DND-41 (cell line): ENCODE data around the gene TNFRSF19.

Source experiments
- ATAC-seq: fragments of 200-7000 bp; cut with Tn5 transposase; 3 replicates; pipeline ENCODE4 v1.9.1; 2021; ENCODE audit warnings: low read depth; ENCODE audit not compliant: insufficient read depth
- DNase-seq: peaks from one replicate; pipeline ENCODE4 v3.0.0-alpha.2; 2020
- H2AFZ ChIP-seq: 2 replicates; pipeline ENCODE4 v1.6.0; 2012; ENCODE audit warnings: low read depth, low read length
- H3K27ac ChIP-seq: 2 replicates; pipeline ENCODE4 v1.5.1; 2012; ENCODE audit warnings: low read length, inconsistent platforms
- H3K27me3 ChIP-seq: fragments of 200-600 bp; sonication (generic); 2 replicates; pipeline ENCODE4 v1.6.0; 2012; ENCODE audit warnings: low read length, mild to moderate bottlenecking, inconsistent platforms; ENCODE audit not compliant: insufficient read depth, poor library complexity
- H3K36me3 ChIP-seq: 2 replicates; pipeline ENCODE4 v1.5.1; 2012; ENCODE audit warnings: low read length, inconsistent platforms; ENCODE audit not compliant: insufficient read depth
- H3K4me1 ChIP-seq: 2 replicates; pipeline ENCODE4 v1.5.1; 2012; ENCODE audit warnings: mild to moderate bottlenecking, low read length; ENCODE audit not compliant: insufficient read depth
- H3K4me2 ChIP-seq: 2 replicates; pipeline ENCODE4 v1.6.0; 2012; ENCODE audit warnings: mild to moderate bottlenecking, moderate library complexity, low read length, inconsistent platforms; ENCODE audit not compliant: insufficient read depth
- H3K4me3 ChIP-seq, 2 experiments: fragments of 200-600 bp in 1 of 2; shearing (Covaris generic) in 1 of 2; 2 replicates each; pipeline ENCODE4 v1.5.1; 2012 to 2016; ENCODE audit warnings: inconsistent platforms in 2 of 2, low read length in 2 of 2, mild to moderate bottlenecking in 2 of 2, low read depth in 1 of 2, moderate library complexity in 1 of 2
- H3K79me2 ChIP-seq: 2 replicates; pipeline ENCODE4 v1.6.0; 2012; ENCODE audit warnings: low read length, inconsistent platforms; ENCODE audit not compliant: insufficient read depth
- H3K9ac ChIP-seq: 2 replicates; pipeline ENCODE4 v1.6.0; 2012; ENCODE audit warnings: low read depth, mild to moderate bottlenecking, inconsistent platforms, low read length, moderate library complexity
- H3K9me3 ChIP-seq: 2 replicates; pipeline ENCODE4 v1.5.1; 2012; ENCODE audit warnings: low read length, moderate library complexity, mild to moderate bottlenecking, inconsistent platforms; ENCODE audit not compliant: insufficient read depth, severe bottlenecking
- H4K20me1 ChIP-seq: 2 replicates; pipeline ENCODE4 v1.6.0; 2012; ENCODE audit warnings: low read length; ENCODE audit not compliant: insufficient read depth
- CTCF ChIP-seq: IDR thresholded peaks from 2 replicates; pipeline ENCODE4 v1.5.1; 2012; ENCODE audit warnings: borderline replicate concordance, low read length, moderate library complexity, mild to moderate bottlenecking; ENCODE audit not compliant: poor library complexity, severe bottlenecking; ENCODE audit errors: extremely low read depth
- EZH2 ChIP-seq: IDR thresholded peaks from 3 replicates; pipeline ENCODE4 v1.6.1; 2012; ENCODE audit warnings: borderline replicate concordance, low read depth, mild to moderate bottlenecking, moderate library complexity, low read length, inconsistent platforms; ENCODE audit not compliant: severe bottlenecking

TNFRSF19 gene

DNA sequence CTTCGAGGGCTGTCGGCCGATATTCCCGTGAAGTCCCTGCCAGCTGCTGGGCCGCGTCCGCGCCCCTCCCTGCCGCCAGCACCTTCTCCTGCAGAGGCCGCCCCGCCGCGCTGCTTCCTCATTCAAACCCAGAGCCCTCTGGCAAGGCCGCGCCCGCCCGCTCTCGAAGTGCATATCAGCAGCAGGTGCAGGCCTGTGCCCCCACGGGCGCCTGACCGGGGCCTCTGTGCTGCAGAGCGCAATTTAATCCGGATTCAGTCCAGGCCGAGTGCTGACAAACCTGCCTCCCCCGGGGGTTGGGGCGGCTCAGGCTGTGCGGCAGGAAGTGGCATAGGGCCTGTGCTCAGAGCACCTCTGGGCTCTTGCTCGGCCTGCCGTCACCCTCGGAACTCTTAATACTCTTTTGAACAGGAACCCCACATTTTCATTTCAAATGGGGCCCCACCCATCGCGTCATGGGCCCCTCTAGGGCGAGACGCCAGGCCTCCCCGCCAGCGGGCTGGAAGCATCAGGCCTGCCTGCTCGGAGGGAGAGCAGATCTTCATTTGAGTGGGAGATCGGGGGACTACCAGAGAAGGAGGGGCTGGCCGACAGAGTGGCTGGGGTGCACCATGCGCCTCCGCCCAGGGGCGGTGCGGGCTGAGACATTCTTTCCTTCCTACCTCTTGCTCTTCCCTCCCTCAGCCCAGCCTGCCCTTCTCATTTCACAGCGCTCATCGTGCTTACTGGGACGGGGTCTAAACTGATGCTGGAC, 125.7 kb downstream of the TNFRSF19 start:
- no peak overlapping the region for H3K4me2 ChIP-seq
- DNase-seq (no peak), ATAC-seq (no peak)

GRCh38 chr13:23696610-23697009, 126.4 kb downstream of the TNFRSF19 start:
- no peak overlapping the region for H2AFZ ChIP-seq
- DNase-seq (no peak), ATAC-seq (no peak)
- H3K4me2 ChIP-seq, result no peak overlapping the region
- no peaks in the 10 kb centered on the region for H3K4me1 ChIP-seq
- no peaks in the 10 kb centered on the region for H3K36me3 ChIP-seq
- H3K27ac ChIP-seq, result no peak overlapping the region
- no peaks in the 10 kb centered on the region for H3K9me3 ChIP-seq
- H4K20me1 ChIP-seq, result no peaks in the 10 kb centered on the region
- no peak for TF ChIP-seq EZH2
- no peak for TF ChIP-seq CTCF
- H3K27me3 ChIP-seq, result no peaks in the 10 kb centered on the region
- H3K9ac ChIP-seq, result no peak overlapping the region
- no peaks in the 10 kb centered on the region for H3K79me2 ChIP-seq
- no peak overlapping the region for H3K4me3 ChIP-seq

More for the DNA sequence above, 125.7 kb downstream of the TNFRSF19 start:
- Histone ChIP-seq H3K79me2 (no peaks in the 10 kb centered on the region), H3K4me3 (no peak overlapping the region), H3K27me3 (no peaks in the 10 kb centered on the region), H3K9me3 (no peaks in the 10 kb centered on the region), H3K27ac (no peak overlapping the region), H4K20me1 (no peaks in the 10 kb centered on the region), H3K4me1 (no peaks in the 10 kb centered on the region), H2AFZ (no peak overlapping the region), H3K36me3 (no peaks in the 10 kb centered on the region), H3K9ac (no peak overlapping the region)
- TF ChIP-seq CTCF (no peak), EZH2 (no peak)

DNA sequence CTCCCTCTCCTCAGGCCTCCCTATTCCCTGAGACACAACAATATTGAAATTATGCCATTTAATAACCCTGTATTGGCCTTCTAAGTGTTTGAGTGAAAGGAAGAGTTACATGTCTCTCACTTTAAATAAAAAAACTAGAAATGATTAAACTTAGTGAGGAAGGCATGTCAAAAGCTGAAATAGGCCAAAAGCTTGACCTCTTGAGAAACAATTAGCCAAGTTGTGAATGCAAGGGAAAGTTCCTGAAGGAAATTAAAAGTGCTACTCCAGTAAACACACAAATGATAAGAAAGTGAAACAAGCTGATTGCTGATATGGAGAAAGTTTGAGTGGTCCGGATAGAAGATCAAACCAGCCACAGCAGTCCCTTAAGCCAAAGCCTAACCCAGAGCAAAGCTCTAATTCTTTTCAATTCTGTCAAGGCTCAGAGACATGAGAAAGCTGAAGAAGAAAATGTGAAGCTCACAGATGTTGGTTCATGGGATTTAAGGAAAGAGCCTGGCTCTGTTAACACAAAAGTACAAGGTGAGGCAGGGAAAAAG, 127.6 kb downstream of the TNFRSF19 start:
- no peak for DNase-seq
- H3K27me3 ChIP-seq, result no peaks in the 10 kb centered on the region
- no peaks in the 10 kb centered on the region for H3K36me3 ChIP-seq
- no peak overlapping the region for H3K4me3 ChIP-seq
- H3K27ac ChIP-seq, result no peak overlapping the region
- H3K4me2 ChIP-seq, result no peak overlapping the region
- no peaks in the 10 kb centered on the region for H4K20me1 ChIP-seq
- H2AFZ ChIP-seq, result no peak overlapping the region
- TF ChIP-seq EZH2 (no peak), CTCF (no peak)
- ATAC-seq, result no peak
- no peaks in the 10 kb centered on the region for H3K4me1 ChIP-seq
- no peak overlapping the region for H3K9ac ChIP-seq
- no peaks in the 10 kb centered on the region for H3K9me3 ChIP-seq
- H3K79me2 ChIP-seq, result no peaks in the 10 kb centered on the region
